ENCODE data around the gene SGCD.

GRCh38 chr5:156310115-156310514, 16.8 kb upstream of the SGCD start:
- TF ChIP-seq POLR2A (IDR thresholded peaks at IDR 0.05; ENCODE audit: borderline replicate concordance, extremely low read depth, insufficient read depth, insufficient read length) (no peak), REST (IDR thresholded peaks at IDR 0.05; ENCODE audit: low read depth) (no peak), CTCF (IDR thresholded peaks at IDR 0.05 in 2 of 3, conservative IDR thresholded peaks at IDR 0.05 in 1 of 3; ENCODE audit: borderline replicate concordance in 1 of 3, insufficient read depth in 1 of 3, low read depth in 2 of 3, low read length in 2 of 3) (no peak)

Measured in HCT116 (cell line).